LNCaP clone FGC (cell line): Measurements from ENCODE around the gene ERVMER34-1.

Source experiments
- DNase-seq: peaks from one replicate; pipeline ENCODE4 v3.0.0-alpha.2; 2011; ENCODE audit warnings: low read depth
- H3K4me3 ChIP-seq: 2 replicates; pipeline ENCODE4 v1.5.1; 2011; ENCODE audit warnings: mild to moderate bottlenecking, low read depth, low read length, control low read depth
- TF ChIP-seq, protein P1 (sequence below): IDR thresholded peaks from 2 replicates; pipeline ENCODE4 v1.5.1; 2012; ENCODE audit warnings: mild to moderate bottlenecking; ENCODE audit not compliant: control insufficient read depth, insufficient read depth; ENCODE audit errors: extremely low read depth

ERVMER34-1 gene

DNA sequence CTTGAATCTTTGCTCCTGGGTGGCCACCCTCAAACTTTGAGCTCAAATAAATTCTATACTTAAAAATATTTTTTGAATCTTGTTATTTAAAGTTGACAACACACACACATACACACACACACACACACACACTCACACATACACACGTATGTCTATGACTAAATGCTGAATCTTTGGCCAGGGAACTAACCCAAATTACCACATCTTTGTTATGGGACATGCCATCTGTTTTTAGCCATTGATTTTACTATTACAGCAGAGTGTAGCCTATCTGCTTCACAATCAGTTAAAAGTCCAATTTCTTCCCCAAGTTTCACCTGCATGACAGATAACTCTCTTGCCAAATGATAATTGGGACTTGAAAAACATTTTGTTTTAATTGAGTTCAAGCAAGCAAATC lies 47.1 kb downstream of the ERVMER34-1 start:
- no peak overlapping the region for H3K4me3 ChIP-seq
- DNase-seq = no peak
- TF ChIP-seq, protein P1, sequence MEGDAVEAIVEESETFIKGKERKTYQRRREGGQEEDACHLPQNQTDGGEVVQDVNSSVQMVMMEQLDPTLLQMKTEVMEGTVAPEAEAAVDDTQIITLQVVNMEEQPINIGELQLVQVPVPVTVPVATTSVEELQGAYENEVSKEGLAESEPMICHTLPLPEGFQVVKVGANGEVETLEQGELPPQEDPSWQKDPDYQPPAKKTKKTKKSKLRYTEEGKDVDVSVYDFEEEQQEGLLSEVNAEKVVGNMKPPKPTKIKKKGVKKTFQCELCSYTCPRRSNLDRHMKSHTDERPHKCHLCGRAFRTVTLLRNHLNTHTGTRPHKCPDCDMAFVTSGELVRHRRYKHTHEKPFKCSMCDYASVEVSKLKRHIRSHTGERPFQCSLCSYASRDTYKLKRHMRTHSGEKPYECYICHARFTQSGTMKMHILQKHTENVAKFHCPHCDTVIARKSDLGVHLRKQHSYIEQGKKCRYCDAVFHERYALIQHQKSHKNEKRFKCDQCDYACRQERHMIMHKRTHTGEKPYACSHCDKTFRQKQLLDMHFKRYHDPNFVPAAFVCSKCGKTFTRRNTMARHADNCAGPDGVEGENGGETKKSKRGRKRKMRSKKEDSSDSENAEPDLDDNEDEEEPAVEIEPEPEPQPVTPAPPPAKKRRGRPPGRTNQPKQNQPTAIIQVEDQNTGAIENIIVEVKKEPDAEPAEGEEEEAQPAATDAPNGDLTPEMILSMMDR = no peak

DNA sequence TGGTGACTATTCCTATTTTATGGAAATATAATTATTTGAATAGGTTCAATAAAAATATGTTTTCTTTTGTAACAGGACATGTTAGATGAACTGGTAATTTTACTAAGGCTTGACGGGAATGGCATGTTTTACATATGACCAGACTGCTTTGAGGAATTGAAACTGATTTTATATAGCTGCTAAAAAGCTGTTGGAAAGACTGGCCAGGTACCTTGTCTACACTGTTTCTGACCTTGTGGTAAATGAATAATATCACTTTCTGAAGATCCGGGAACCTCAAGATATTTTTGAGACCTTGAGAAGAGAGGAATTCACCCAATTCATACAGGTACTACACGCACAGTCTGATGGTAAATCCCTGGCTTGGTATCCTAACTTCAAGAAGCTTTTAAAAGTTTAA lies 50.0 kb downstream of the ERVMER34-1 start:
- TF ChIP-seq, protein P1 = no peak
- DNase-seq = no peak
- no peak overlapping the region for H3K4me3 ChIP-seq

DNA sequence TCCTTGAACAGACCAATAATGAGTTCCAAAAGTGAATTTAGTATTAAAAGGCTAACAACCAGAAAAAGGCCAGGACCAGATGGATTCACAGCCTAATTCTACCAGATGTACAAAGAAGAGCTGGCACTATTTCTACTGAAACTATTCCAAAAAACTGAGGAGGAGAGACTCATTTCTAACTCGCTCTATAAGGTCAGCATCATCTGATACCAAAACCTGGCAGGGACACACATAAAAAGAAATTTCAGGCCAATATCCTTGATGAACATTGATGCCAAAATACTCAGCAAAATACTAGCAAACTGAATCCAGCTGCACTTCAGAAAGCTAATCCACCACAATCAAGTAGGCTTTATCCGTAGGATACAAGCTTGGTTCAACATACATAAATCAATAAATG lies 56.3 kb downstream of the ERVMER34-1 start:
- TF ChIP-seq, protein P1 = no peak
- DNase-seq = no peak
- no peak overlapping the region for H3K4me3 ChIP-seq

GRCh38 chr4:52693492-52693891 lies 57.7 kb downstream of the ERVMER34-1 start:
- TF ChIP-seq, protein P1 = no peak
- no peak overlapping the region for H3K4me3 ChIP-seq
- DNase-seq = no peak
